Heart right ventricle (tissue), 16 donors: ENCODE results near the gene GAMT. TPM values are rescaled to one million over a fixed set of nuclear protein-coding genes. Genes with fewer than 3 reads are reported as not detected.

ENCODE experiments used
- ATAC-seq, 8 donors: fragments of 200-7000 bp; cut with Tn5 transposase; one replicate each; pipeline ENCODE4 v1.9.1; 2020; ENCODE audit warnings: mild to moderate bottlenecking in 8 of 8, moderate library complexity in 8 of 8, moderate number of reproducible peaks in 1 of 8
- DNase-seq, 2 donors: peaks; one replicate each; pipeline ENCODE4 v3.0.0-alpha.2; 2020
- H3K27ac ChIP-seq, 10 donors: fragments of 200-600 bp; sonication (generic) in 2 of 10; one replicate each; pipeline versions ENCODE4 v1.5.0 to v1.8.0; 2020 to 2022; ENCODE audit warnings: mild to moderate bottlenecking in 3 of 10
- H3K27me3 ChIP-seq, 7 donors: fragments of 200-600 bp; one replicate each; pipeline ENCODE4 v1.8.0; 2021 to 2022; ENCODE audit warnings: mild to moderate bottlenecking in 2 of 7
- H3K36me3 ChIP-seq, 9 donors: fragments of 200-600 bp; sonication (generic) in 1 of 9; one replicate each; pipeline versions ENCODE4 v1.5.0 to v1.8.0; 2020 to 2022; ENCODE audit warnings: mild to moderate bottlenecking in 2 of 9
- H3K4me1 ChIP-seq, 9 donors: fragments of 200-600 bp; sonication (generic) in 1 of 9; one replicate each; pipeline versions ENCODE4 v1.5.0 to v1.8.0; 2020 to 2022; ENCODE audit warnings: mild to moderate bottlenecking in 4 of 9
- H3K4me3 ChIP-seq, 10 donors: fragments of 200-600 bp; sonication (generic) in 2 of 10; one replicate each; pipeline versions ENCODE4 v1.5.0 to v1.8.0; 2020 to 2022; ENCODE audit warnings: mild to moderate bottlenecking in 7 of 10, moderate library complexity in 2 of 10
- H3K9me3 ChIP-seq, 11 donors: fragments of 200-600 bp in 10 of 11; sonication (generic) in 2 of 11; one replicate each; pipeline versions ENCODE4 v1.5.0 to v1.8.0; 2013 to 2022; ENCODE audit warnings: mild to moderate bottlenecking in 2 of 11, control low read depth in 1 of 11, moderate library complexity in 1 of 11
- CTCF ChIP-seq, 9 donors: fragments of 200-600 bp; sonication (generic) in 2 of 9; IDR thresholded peaks; one replicate each; pipeline versions ENCODE4 v1.5.0 to v1.8.0; 2021 to 2022; ENCODE audit warnings: antibody characterized with exemption in 9 of 9, mild to moderate bottlenecking in 5 of 9, moderate library complexity in 1 of 9
- WGBS, 2 donors: extraction: QIAGEN DNeasy Blood & Tissue Kit; methylation state at CpG; one replicate each; pipeline ENCODE4 v1.1.7; 2013; ENCODE audit warnings: inconsistent platforms in 1 of 2; 5-methylcytosine and 5-hydroxymethylcytosine counted together
- intact Hi-C, 10 donors: fragments of 100-400 bp; cut with DNase I; formaldehyde crosslinking; loops; one replicate each; pipeline versions ENCODE4 v1.11.1 to v1.14.2; 2022
- long read RNA-seq, 3 donors: library from polyadenylated mRNA; unstranded; transcript quantifications; one replicate each; pipeline ENCODE4 v2.0.0, GENCODE V29; 2020 to 2021
- polyA plus RNA-seq, 2 donors: library from polyadenylated mRNA; stranded (reverse); fragments of 200-250 nt; gene quantifications; one replicate each; pipeline ENCODE4 v1.2.3, GENCODE V29; 2013
- total RNA-seq, 10 donors: library from RNA; stranded (reverse); fragmentation: NEBNext Ultra II Directional in 3 of 10; extraction: Animal tissue kit (Norgen Biotek cat#: 25700) in 3 of 10; gene quantifications; one replicate each; pipeline versions ENCODE4 v1.2.1 to v1.2.4, GENCODE V29; 2021 to 2023
- donor health status: Arrhythmogenic right ventricular cardiomyopathy.
- donor health status: ischemic (EF 13 %, LVEDD 7.1; RV severe dilation, severe dysfunction).
- donor health status: healthy with polysubstance abuse.
- donor health status: DM: no; HTN: yes; CAD: no.
- donor health status: DM: no; HTN: no; CAD: no.
- donor health status: ischemic (EF 25% LVEDD 6.9; RV normal size, moderate dysfunction).
- donor health status: ischemic (EF 25% LVEDD 5.7; RV mildly dilated, moderate dysfunction).
- donor health status: healthy.
- donor health status: DM: yes; HTN: yes; CAD: no.
- donor health status: Ischemic cardiomyopathy.
- donor health status: ischemic (EF 35%, LVEDD 5.7; RV mildly dilated, moderate dysfunction).
- donor health status: nonischemic (EF 11% LVEDD 7.7; RV severe dilation, severe dysfunction).
- donor health status: DM: yes; HTN: yes; CAD: no.
- donor health status: PGD.
- donor health status: ischemic (EF 29% LVEDD 5.4; RV normal size, mild dysfunction).
- donor health status: nonischemic (EF 23%, LVEDD 6.1; RV moderate dilation, normal function).

Gene GAMT
- total RNA-seq (10 to 100 TPM; 53.4 to 89.2 (median 72.1) TPM), polyA plus RNA-seq (100 to 1,000 TPM in 1 of 2 donors, 10 to 100 TPM in 1; 30.8 to 260 TPM)
- long read RNA-seq, donor 1, transcript GAMT-202 (5 exons, 1,769 nt): minor isoform, 7 of 74 reads
- long read RNA-seq, donor 1, transcript GAMT-201 (6 exons, 1,121 nt): major isoform, 54 of 74 reads
- long read RNA-seq, donor 1, partial matches to known transcripts: 7 of 74 reads
- long read RNA-seq, donor 1, other reads (novel, unspliced or antisense): 6 of 74 reads
- long read RNA-seq, donor 2, transcript GAMT-201 (6 exons, 1,121 nt): major isoform, 105 of 140 reads
- long read RNA-seq, donor 2, transcript GAMT-202 (5 exons, 1,769 nt): minor isoform, 10 of 140 reads
- long read RNA-seq, donor 2, partial matches to known transcripts: 17 of 140 reads
- long read RNA-seq, donor 2, other reads (novel, unspliced or antisense): 7 of 140 reads
- long read RNA-seq, donor 3, transcript GAMT-201 (6 exons, 1,121 nt): major isoform, 96 of 108 reads
- long read RNA-seq, donor 3, transcript GAMT-202 (5 exons, 1,769 nt): minor isoform, 8 of 108 reads
- long read RNA-seq, donor 3, partial matches to known transcripts: 1 of 108 reads
- long read RNA-seq, donor 3, other reads (novel, unspliced or antisense): 2 of 108 reads

- Histone ChIP-seq H3K27ac (peak within 1 kb of the TSS; percentile 41 to 86 (median 79)), H3K4me1 (peaks cover 10 to 38% (median 26%) of the 10 kb centered on the region in 9 donors), H3K9me3 (no peaks in the 10 kb centered on the region), H3K4me3 (peak within 1 kb of the TSS; percentile 47 to 81 (median 72)), H3K27me3 (peaks cover 0 to 38% (median 0%) of the 10 kb centered on the region in 7 donors), H3K36me3 (peaks cover 0 to 10% (median 0%) of the 10 kb centered on the region in 9 donors)
- ATAC-seq: peak; percentile 26 to 85 (median 55)
- DNase-seq: peak in 1 of 2 donors; percentile 68
- WGBS, 2 donors: 1% methylated on average over 84 to 87 of the region's 87 CpGs
- intact Hi-C loops: loop anchor here in 3 of 10 donors (10.0 kb wide), 1 partner anchor 127 kb away; the partner anchor contains the start of gene FAM174C (in 3 of the 3)
- peak; percentile 38 to 72 (median 54) for TF ChIP-seq CTCF (IDR thresholded peaks at IDR 0.05)
Measured at GRCh38 chr19:1401138-1401888, at the start of gene GAMT. GAMT (minus strand) TSS chr19:1401542; CDS start chr19:1401476, 66 bp downstream.

- H3K27me3 ChIP-seq: peaks cover 53 to 100% (median 93%) of the 10 kb centered on the region in 7 donors
- DNase-seq: no peak
Measured at GRCh38 chr19:1449467-1450442, 48.4 kb upstream of the GAMT start, which contains the start of gene APC2. APC2 (plus strand) TSS chr19:1450121; CDS start chr19:1453002, 2,881 bp downstream.

GRCh38 chr19:1447944-1448343 lies 46.6 kb upstream of the GAMT start:
- H3K27me3 ChIP-seq: peaks cover 48 to 82% (median 76%) of the 10 kb centered on the region in 7 donors
- no peaks in the 10 kb centered on the region for H3K9me3 ChIP-seq
- H3K4me3 ChIP-seq: no peak overlapping the region
- 83 to 85% methylated on average over 9 of the region's 9 CpGs for WGBS, 2 donors
- H3K27ac ChIP-seq: no peak overlapping the region
- no peak for DNase-seq
- H3K4me1 ChIP-seq: peaks cover 8 to 30% (median 25%) of the 10 kb centered on the region in 9 donors
- peaks cover 0 to 6% (median 0%) of the 10 kb centered on the region in 9 donors for H3K36me3 ChIP-seq
- TF ChIP-seq CTCF (IDR thresholded peaks at IDR 0.05): no peak
- intact Hi-C loops: loop anchor here in 2 of 10 donors (10.0 kb wide), 1 partner anchor 67 kb away; the partner anchor contains the start of gene ADAMTSL5 (in 2 of the 2)
- ATAC-seq: no peak

More at GRCh38 chr19:1449467-1450442, 48.4 kb upstream of the GAMT start, which contains the start of gene APC2:
- intact Hi-C loops: loop anchor here in 2 of 10 donors (10.0 kb wide), 1 partner anchor 65 kb away; the partner anchor contains the start of gene ADAMTSL5 (in 2 of the 2)
- Histone ChIP-seq H3K9me3 (no peaks in the 10 kb centered on the region), H3K36me3 (no peaks in the 10 kb centered on the region), H3K4me3 (no peak within 1 kb of the TSS), H3K27ac (no peak within 1 kb of the TSS), H3K4me1 (peaks cover 15 to 39% (median 36%) of the 10 kb centered on the region in 9 donors)
- ATAC-seq: no peak
- no peak for TF ChIP-seq CTCF (IDR thresholded peaks at IDR 0.05)
- WGBS, 2 donors: 5 to 6% methylated on average over 63 to 74 of the region's 74 CpGs
